IPS DF 4.7 (cell line): ENCODE measurements around the gene TMEM185B.
"Not testable (repeated sequence)": the region's sequence is repeated elsewhere in the genome, so short reads cannot be mapped to it uniquely, and the experiment has no call there.

Experiments
- DNase-seq: peaks from one replicate; pipeline ENCODE4 v3.0.0-alpha.2; 2013; ENCODE audit warnings: low spot score; ENCODE audit errors: extremely low read depth

Gene TMEM185B

GRCh38 chr2:120208381-120209353 is 14.5 kb downstream of the TMEM185B start:
- no peak for DNase-seq

GRCh38 chr2:120206022-120206581 is 17.1 kb downstream of the TMEM185B start:
- DNase-seq = no peak

DNA sequence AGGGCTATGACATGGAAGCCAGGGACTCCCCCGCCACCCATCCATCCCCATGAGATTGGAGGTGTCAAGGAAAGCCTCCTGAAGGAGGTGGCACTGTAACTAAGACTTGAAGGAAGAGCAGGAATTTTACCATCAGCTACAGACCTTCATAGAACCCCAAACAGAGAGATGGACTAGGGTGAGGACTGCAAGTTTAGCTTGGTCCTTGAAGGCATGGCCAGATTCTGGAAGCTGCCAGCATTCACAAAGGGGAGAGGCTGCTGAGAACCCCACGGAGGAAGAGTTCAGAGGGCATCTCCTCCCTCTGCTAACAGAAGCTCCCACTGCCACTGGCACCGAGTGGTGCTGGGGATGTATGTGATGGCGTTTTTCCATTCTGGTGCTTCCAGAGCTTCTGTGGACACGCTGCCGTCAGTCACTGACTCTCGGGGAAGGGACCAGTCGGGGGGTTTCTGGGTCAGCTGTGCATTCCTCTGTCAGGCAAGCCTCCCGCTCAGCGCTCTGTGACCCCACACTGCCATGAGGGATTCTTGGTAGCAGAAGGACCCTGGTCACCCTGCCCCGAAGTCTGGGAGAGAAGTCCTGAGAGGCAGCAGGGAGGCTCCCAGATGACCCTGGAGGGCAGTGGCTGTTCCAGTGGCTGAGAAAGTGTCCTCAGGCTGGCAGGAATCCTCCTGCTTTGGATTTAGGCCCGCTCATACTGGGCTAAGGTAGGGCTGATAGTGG is 18.1 kb downstream of the TMEM185B start:
- no peak for DNase-seq

GRCh38 chr2:120204417-120204816 is 18.8 kb downstream of the TMEM185B start:
- DNase-seq = no peak

DNA sequence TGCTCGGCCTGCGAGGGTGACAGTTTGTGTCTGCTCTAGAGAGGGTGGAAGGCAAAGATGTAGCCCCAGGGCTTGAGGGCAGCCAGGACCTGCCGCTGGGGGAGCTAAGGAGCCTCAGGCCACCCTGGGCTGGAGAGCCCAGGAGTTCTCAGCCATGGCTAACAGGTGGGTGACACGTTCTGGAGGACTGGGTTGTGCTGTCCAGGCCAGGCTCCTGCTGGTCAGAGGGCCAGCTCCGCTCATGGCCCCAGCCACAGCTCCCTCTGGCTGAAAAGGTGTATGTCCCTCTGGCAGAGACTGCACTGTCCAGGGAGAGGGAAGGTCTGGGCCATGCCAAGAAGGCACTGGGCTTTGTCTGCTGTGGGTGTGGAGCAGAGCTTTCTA is 19.2 kb downstream of the TMEM185B start:
- DNase-seq = no peak

DNA sequence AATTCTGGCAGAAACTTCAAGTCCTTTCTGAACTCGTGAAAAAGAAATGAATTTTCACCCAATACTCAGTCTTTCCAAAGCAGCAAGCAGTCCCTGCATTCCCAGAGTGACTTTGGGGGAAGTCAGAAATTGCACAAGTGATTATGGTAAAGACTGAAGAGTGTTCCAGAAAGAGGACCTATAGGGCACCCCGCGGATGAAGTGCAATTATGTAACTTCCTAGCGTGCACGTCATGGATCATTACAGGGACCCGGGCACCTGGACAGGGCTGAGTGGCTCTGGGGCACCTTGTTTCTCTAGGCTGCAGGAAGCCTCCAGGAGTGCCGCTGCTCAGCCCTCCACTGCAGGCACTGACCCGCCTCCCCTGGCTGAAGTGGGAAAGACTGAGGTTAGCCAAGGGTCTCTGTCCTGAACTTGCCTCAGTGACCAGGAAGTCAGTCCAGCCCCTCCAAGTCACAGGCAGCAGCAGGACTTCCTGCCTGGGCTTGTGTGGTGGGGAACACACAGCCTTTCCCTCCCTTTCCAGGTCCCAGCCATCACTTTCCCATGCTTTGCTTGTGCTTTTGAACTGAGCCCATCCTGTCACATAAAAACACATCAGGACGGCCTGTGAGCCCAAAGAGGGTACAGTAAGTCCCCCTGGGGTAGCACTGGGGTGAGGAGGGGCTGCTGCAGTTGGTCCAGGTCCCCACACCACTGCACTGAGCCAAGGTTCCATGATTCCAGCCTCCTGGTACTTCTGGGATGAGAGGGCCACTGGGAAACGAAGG is 19.8 kb downstream of the TMEM185B start:
- no peak for DNase-seq

- not testable (repeated sequence) for DNase-seq
Measured at GRCh38 chr2:120199817-120200459, 23.3 kb downstream of the TMEM185B start.

GRCh38 chr2:120195553-120195952 is 27.6 kb downstream of the TMEM185B start:
- DNase-seq = no peak

- DNase-seq = no peak
Measured at GRCh38 chr2:120192280-120192679, 30.9 kb downstream of the TMEM185B start.

DNA sequence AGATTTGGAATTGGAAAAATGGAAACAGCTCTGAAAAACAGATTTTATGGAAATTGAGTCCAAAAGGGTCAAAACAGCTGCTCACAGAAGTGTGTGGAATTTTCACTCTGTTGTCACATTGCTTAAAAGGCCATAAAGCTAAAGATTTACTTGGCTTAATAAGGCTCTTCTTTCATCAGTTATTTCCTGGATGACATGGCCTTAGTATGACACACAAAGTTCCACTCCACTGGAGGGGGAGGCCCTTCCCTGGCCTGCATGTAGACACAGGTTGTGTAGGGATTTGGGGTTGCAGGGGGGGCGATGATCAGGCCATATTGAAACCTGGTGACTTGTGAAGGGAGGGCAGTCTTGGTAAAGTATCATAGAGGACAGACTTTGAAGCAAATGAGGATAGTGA is 34.0 kb downstream of the TMEM185B start:
- DNase-seq = no peak

- no peak for DNase-seq
Measured at GRCh38 chr2:120182019-120182560, 41.1 kb downstream of the TMEM185B start.

GRCh38 chr2:120180066-120180465 is 43.1 kb downstream of the TMEM185B start:
- DNase-seq = no peak

GRCh38 chr2:120179396-120179795 is 43.8 kb downstream of the TMEM185B start:
- DNase-seq = no peak

- DNase-seq = no peak
Measured at GRCh38 chr2:120177973-120178372, 45.2 kb downstream of the TMEM185B start.

GRCh38 chr2:120177001-120177621 is 46.1 kb downstream of the TMEM185B start:
- DNase-seq = no peak

GRCh38 chr2:120176526-120176925 is 46.7 kb downstream of the TMEM185B start:
- no peak for DNase-seq

DNA sequence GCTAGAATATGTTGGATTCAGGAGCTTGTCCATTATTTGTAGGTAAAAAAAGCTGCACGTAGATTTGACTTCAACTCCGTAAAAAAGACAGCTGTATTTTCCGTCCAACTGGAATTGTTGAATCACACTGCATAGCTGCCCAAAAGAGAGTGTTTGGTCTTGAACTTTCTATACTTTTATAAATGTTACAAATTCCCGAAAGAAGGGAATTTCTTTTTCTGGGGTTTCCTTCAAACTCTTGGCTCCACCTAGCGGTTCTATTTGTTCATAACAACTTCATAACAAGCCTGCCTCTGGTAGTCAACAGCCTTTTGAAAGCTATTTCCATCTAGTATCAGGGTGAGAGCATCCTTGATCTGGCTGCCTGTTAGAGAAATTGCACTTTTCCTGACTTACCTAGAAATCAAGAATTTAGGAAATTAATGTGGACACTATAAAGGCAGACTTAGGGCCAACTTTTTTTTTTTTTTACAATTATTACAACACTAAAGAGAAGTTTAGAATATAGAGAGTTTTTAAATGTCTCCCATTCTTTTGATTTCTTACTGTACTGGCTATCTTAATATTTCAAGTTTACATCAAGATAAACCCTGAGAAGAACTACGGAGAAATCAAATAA is 48.1 kb downstream of the TMEM185B start:
- no peak for DNase-seq
